HepG2 (cell line): Measurements from ENCODE around the gene TANGO2. TPM values are rescaled to one million over a fixed set of nuclear protein-coding genes. Genes with fewer than 3 reads are reported as not detected.

Experiments
- CREM ChIP-seq, 2 experiments: sonication (generic) in 1 of 2; formaldehyde crosslinking in 1 of 2; IDR thresholded peaks; 2 replicates each; pipeline versions ENCODE4 v1.4.0 to v1.6.1; 2016 to 2020; ENCODE audit warnings: antibody characterized with exemption in 1 of 2, mild to moderate bottlenecking in 1 of 2, missing genetic modification reagents in 1 of 2
- JARID2 ChIP-seq: sonication (generic); formaldehyde crosslinking; IDR thresholded peaks from 2 replicates; pipeline ENCODE4 v1.8.1; 2023; ENCODE audit warnings: missing genetic modification reagents, inconsistent platforms; ENCODE audit not compliant: insufficient replicate concordance
- MAFK ChIP-seq, 2 experiments: IDR thresholded peaks in 1 of 2; conservative IDR thresholded peaks in 1 of 2; 2 replicates each; pipeline ENCODE4 v1.6.1; 2011; ENCODE audit warnings: improper control_type of control experiment in 2 of 2, low read length in 2 of 2
- PHF8 ChIP-seq: sonication (generic); formaldehyde crosslinking; IDR thresholded peaks from 2 replicates; pipeline ENCODE4 v1.5.0; 2020; ENCODE audit warnings: missing genetic modification reagents
- POLR2AphosphoS2 ChIP-seq: IDR thresholded peaks from 2 replicates; pipeline ENCODE4 v1.6.1; 2011; ENCODE audit warnings: low read depth, low read length, improper control_type of control experiment
- TCF7 ChIP-seq: sonication (generic); IDR thresholded peaks from 2 replicates; pipeline ENCODE4 v1.6.1; 2016; ENCODE audit warnings: antibody characterized with exemption, low read depth
- ZBTB21 ChIP-seq: sonication (generic); formaldehyde crosslinking; IDR thresholded peaks from 2 replicates; pipeline ENCODE4 v1.4.0; 2020; ENCODE audit warnings: missing genetic modification reagents
- ZIK1 ChIP-seq: sonication (generic); formaldehyde crosslinking; IDR thresholded peaks from 2 replicates; pipeline ENCODE4 v1.5.0; 2020; ENCODE audit warnings: mild to moderate bottlenecking, low read depth, missing genetic modification reagents, borderline replicate concordance
- ZNF138 ChIP-seq: sonication (generic); formaldehyde crosslinking; IDR thresholded peaks from 2 replicates; pipeline ENCODE4 v1.5.0; 2020; ENCODE audit warnings: mild to moderate bottlenecking, low read depth, missing genetic modification reagents
- ZNF33A ChIP-seq: sonication (generic); formaldehyde crosslinking; IDR thresholded peaks from 2 replicates; pipeline ENCODE4 v1.5.1; 2020; ENCODE audit warnings: missing genetic modification reagents, mild to moderate bottlenecking, moderate library complexity, borderline replicate concordance
- ZNF441 ChIP-seq: sonication (generic); formaldehyde crosslinking; IDR thresholded peaks from 2 replicates; pipeline ENCODE4 v1.7.0; 2021; ENCODE audit warnings: missing genetic modification reagents, borderline replicate concordance
- ZNF484 ChIP-seq: sonication (generic); formaldehyde crosslinking; IDR thresholded peaks from 2 replicates; pipeline ENCODE4 v1.5.1; 2020; ENCODE audit warnings: mild to moderate bottlenecking, low read depth, missing genetic modification reagents, borderline replicate concordance
- ZNF737 ChIP-seq: sonication (generic); formaldehyde crosslinking; IDR thresholded peaks from 2 replicates; pipeline ENCODE4 v1.5.0; 2020; ENCODE audit warnings: missing genetic modification reagents, mild to moderate bottlenecking, borderline replicate concordance
- ZNF776 ChIP-seq: sonication (generic); formaldehyde crosslinking; IDR thresholded peaks from 2 replicates; pipeline ENCODE4 v1.4.0; 2020; ENCODE audit warnings: mild to moderate bottlenecking, missing genetic modification reagents
- ZNF816 ChIP-seq: sonication (generic); formaldehyde crosslinking; IDR thresholded peaks from 2 replicates; pipeline ENCODE4 v1.8.0; 2022; ENCODE audit warnings: missing genetic modification reagents, mild to moderate bottlenecking, borderline replicate concordance
- ZNF878 ChIP-seq: sonication (generic); formaldehyde crosslinking; IDR thresholded peaks from 2 replicates; pipeline ENCODE4 v1.8.1; 2023; ENCODE audit warnings: mild to moderate bottlenecking, missing genetic modification reagents, moderate library complexity
- ZSCAN9 ChIP-seq: IDR thresholded peaks from 2 replicates; pipeline ENCODE4 v1.6.1; 2016; ENCODE audit warnings: borderline replicate concordance
- polyA plus RNA-seq, 8 experiments: library from polyadenylated mRNA; depleted of rRNA in 3 of 8; stranded (reverse) in 7 of 8; unstranded in 1 of 8; fragments of >200 nt; fragmentation: Illumina TruSeq in 4 of 8; extraction: Trizol in 4 of 8; gene quantifications; 2 replicates each; pipeline versions ENCODE4 v1.2.1 to v1.2.3, GENCODE V29; 2011 to 2016; ENCODE audit warnings: low read depth in 4 of 8, missing spikeins in 1 of 8, mixed read lengths in 1 of 8; ENCODE audit not compliant: insufficient read depth in 1 of 8
- total RNA-seq, 5 experiments: library from RNA; depleted of rRNA; stranded (reverse); fragments of >200 nt; fragmentation: Illumina TruSeq; extraction: Trizol; gene quantifications; 2 replicates each; pipeline ENCODE4 v1.2.3, GENCODE V29; 2016; ENCODE audit warnings: low read depth in 1 of 5
- TF ChIP-seq, protein P1 (sequence below): sonication (generic); formaldehyde crosslinking; IDR thresholded peaks from 2 replicates; pipeline ENCODE4 v1.9.0; 2021; ENCODE audit warnings: missing genetic modification reagents, mild to moderate bottlenecking, borderline replicate concordance
- TF ChIP-seq, protein P2 (sequence below): sonication (generic); formaldehyde crosslinking; IDR thresholded peaks from 2 replicates; pipeline ENCODE4 v1.4.0; 2020; ENCODE audit warnings: missing genetic modification reagents
- TF ChIP-seq, protein P3 (sequence below): sonication (generic); formaldehyde crosslinking; IDR thresholded peaks from 2 replicates; pipeline ENCODE4 v1.5.1; 2020; ENCODE audit warnings: missing genetic modification reagents, mild to moderate bottlenecking, borderline replicate concordance
- TF ChIP-seq, protein P4 (sequence below): sonication (generic); formaldehyde crosslinking; IDR thresholded peaks from 2 replicates; pipeline ENCODE4 v1.8.0; 2022; ENCODE audit warnings: mild to moderate bottlenecking, missing genetic modification reagents; ENCODE audit not compliant: insufficient replicate concordance
- TF ChIP-seq, protein P5 (sequence below): sonication (generic); formaldehyde crosslinking; IDR thresholded peaks from 2 replicates; pipeline ENCODE4 v1.8.1; 2023; ENCODE audit warnings: missing genetic modification reagents, inconsistent platforms, borderline replicate concordance

TANGO2 gene
- total and polyA plus RNA-seq, 2 of the 13 experiments (the other 11 are each of a cell fraction or from before 2014, with no cell fraction given), result 12.9 to 14.8 TPM

DNA sequence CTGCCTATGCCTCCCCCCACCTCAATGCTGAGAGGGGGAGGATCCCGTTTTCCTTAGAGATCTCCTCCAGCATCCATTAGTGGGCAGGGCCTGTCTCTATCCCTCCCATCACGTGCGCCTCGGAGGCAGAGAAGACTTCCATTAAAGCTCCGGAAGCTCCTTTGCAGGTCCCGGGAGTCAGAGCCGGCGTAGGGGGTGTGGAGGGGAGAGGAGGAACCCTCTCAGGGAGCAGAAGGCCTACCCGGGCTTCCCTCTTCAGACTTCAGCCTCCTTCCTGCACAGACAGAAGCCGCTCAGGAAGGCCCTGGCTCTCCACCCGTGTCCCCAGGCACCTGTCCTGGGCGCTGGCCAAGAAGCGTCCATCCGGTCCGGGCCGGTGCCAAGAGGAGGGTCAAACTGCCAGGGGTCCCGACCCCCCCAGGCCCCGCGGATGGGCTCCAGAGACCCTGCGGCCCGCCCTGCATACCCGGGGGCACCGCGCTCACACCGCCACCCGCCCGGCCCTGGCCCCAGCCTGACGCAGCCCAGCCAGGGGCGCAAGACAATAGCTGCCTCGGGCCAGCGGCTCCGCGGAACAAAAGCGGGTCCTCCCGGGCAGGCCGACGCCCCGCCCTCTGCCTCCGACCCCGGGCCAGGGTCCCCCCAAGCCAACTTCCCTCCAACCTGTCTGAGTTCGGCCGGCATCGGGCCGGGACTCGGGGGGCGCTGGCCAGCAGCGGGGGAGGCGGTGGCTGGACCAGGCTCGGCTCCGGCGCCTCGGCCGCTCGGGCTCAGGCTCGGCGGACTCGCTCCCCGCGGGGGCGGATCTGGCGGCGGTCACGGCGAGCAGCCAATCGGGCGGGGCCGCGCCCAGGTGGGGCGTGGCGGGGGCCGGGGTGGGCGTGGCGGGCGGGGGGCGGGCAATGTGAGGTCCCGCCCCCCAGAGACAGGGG lies 34.2 kb upstream of the TANGO2 start (continued):
- TF ChIP-seq TCF7, result no peak
- TF ChIP-seq PHF8 (CRISPR knock-in tag), result 0 out of 2 replicates have a peak, but pooled peaks have one; percentile 49
- TF ChIP-seq ZNF441 (CRISPR knock-in tag), result peak; percentile 98
- TF ChIP-seq, protein P1, sequence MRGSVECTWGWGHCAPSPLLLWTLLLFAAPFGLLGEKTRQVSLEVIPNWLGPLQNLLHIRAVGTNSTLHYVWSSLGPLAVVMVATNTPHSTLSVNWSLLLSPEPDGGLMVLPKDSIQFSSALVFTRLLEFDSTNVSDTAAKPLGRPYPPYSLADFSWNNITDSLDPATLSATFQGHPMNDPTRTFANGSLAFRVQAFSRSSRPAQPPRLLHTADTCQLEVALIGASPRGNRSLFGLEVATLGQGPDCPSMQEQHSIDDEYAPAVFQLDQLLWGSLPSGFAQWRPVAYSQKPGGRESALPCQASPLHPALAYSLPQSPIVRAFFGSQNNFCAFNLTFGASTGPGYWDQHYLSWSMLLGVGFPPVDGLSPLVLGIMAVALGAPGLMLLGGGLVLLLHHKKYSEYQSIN (CRISPR knock-in tag), result no peak
- no peak for TF ChIP-seq ZIK1 (CRISPR knock-in tag)
- no peak for TF ChIP-seq MAFK (conservative IDR thresholded peaks at IDR 0.05 in 1 of 2, IDR thresholded peaks at IDR 0.05 in 1 of 2; ENCODE audit: low read length in 2 of 2)
- TF ChIP-seq ZNF737 (CRISPR knock-in tag), result no peak
- TF ChIP-seq, protein P2, sequence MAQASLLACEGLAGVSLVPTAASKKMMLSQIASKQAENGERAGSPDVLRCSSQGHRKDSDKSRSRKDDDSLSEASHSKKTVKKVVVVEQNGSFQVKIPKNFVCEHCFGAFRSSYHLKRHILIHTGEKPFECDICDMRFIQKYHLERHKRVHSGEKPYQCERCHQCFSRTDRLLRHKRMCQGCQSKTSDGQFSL (CRISPR knock-in tag), result no peak
- no peak for TF ChIP-seq ZNF776 (CRISPR knock-in tag)
- no peak for TF ChIP-seq JARID2 (CRISPR knock-in tag)
- no peak for TF ChIP-seq CREM (IDR thresholded peaks at IDR 0.05)
- TF ChIP-seq CREM (CRISPR knock-in tag; IDR thresholded peaks at IDR 0.05), result no peak
- TF ChIP-seq ZBTB21 (CRISPR knock-in tag), result no peak
- TF ChIP-seq ZNF138 (CRISPR knock-in tag), result 0 out of 2 replicates have a peak, but pooled peaks have one; percentile 40
- TF ChIP-seq ZNF484, result no peak
- TF ChIP-seq ZSCAN9 (CRISPR knock-in tag), result no peak
- TF ChIP-seq, protein P3, sequence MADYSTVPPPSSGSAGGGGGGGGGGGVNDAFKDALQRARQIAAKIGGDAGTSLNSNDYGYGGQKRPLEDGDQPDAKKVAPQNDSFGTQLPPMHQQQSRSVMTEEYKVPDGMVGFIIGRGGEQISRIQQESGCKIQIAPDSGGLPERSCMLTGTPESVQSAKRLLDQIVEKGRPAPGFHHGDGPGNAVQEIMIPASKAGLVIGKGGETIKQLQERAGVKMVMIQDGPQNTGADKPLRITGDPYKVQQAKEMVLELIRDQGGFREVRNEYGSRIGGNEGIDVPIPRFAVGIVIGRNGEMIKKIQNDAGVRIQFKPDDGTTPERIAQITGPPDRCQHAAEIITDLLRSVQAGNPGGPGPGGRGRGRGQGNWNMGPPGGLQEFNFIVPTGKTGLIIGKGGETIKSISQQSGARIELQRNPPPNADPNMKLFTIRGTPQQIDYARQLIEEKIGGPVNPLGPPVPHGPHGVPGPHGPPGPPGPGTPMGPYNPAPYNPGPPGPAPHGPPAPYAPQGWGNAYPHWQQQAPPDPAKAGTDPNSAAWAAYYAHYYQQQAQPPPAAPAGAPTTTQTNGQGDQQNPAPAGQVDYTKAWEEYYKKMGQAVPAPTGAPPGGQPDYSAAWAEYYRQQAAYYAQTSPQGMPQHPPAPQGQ, result no peak
- TF ChIP-seq, protein P4, sequence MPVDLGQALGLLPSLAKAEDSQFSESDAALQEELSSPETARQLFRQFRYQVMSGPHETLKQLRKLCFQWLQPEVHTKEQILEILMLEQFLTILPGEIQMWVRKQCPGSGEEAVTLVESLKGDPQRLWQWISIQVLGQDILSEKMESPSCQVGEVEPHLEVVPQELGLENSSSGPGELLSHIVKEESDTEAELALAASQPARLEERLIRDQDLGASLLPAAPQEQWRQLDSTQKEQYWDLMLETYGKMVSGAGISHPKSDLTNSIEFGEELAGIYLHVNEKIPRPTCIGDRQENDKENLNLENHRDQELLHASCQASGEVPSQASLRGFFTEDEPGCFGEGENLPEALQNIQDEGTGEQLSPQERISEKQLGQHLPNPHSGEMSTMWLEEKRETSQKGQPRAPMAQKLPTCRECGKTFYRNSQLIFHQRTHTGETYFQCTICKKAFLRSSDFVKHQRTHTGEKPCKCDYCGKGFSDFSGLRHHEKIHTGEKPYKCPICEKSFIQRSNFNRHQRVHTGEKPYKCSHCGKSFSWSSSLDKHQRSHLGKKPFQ (CRISPR knock-in tag), result no peak
- no peak for TF ChIP-seq ZNF33A (CRISPR knock-in tag)
- TF ChIP-seq, protein P5, sequence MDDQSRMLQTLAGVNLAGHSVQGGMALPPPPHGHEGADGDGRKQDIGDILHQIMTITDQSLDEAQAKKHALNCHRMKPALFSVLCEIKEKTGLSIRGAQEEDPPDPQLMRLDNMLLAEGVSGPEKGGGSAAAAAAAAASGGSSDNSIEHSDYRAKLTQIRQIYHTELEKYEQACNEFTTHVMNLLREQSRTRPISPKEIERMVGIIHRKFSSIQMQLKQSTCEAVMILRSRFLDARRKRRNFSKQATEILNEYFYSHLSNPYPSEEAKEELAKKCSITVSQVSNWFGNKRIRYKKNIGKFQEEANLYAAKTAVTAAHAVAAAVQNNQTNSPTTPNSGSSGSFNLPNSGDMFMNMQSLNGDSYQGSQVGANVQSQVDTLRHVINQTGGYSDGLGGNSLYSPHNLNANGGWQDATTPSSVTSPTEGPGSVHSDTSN (CRISPR knock-in tag), result no peak
- no peak for TF ChIP-seq POLR2AphosphoS2
- TF ChIP-seq ZNF878 (CRISPR knock-in tag), result no peak
- TF ChIP-seq ZNF816 (CRISPR knock-in tag), result no peak
